ENCODE measurements around the gene KCTD17.

GRCh38 chr22:37082251-37082873 is 30.8 kb downstream of the KCTD17 start:
- no peak for TF ChIP-seq CTCF (IDR thresholded peaks at IDR 0.05)
- TF ChIP-seq POLR2A (IDR thresholded peaks at IDR 0.05), result no peak

All from lower leg skin (tissue), 3 donors.